Fibroblast of villous mesenchyme (primary cell): Measurements from ENCODE around the gene RAMP3. TPM values are rescaled to one million over a fixed set of nuclear protein-coding genes. Genes with fewer than 3 reads are reported as not detected.

ENCODE experiments used
- DNase-seq: peaks from one replicate; pipeline ENCODE4 v3.0.0-alpha.2; 2010; ENCODE audit warnings: low read depth
- H3K4me3 ChIP-seq: 2 replicates; pipeline ENCODE4 v1.5.1; 2011; ENCODE audit warnings: low read depth, mild to moderate bottlenecking, low read length
- total RNA-seq: library from RNA; depleted of rRNA; stranded (reverse); fragments of >200 nt; gene quantifications from 2 replicates; pipeline ENCODE4 v1.2.3, GENCODE V29; 2012
- TF ChIP-seq, protein P1 (sequence below): IDR thresholded peaks from 2 replicates; pipeline ENCODE4 v1.5.1; 2012; ENCODE audit warnings: low read depth, mild to moderate bottlenecking, low read length; ENCODE audit not compliant: insufficient read depth

Gene RAMP3
- total RNA-seq, 1 donor = not detected

DNA sequence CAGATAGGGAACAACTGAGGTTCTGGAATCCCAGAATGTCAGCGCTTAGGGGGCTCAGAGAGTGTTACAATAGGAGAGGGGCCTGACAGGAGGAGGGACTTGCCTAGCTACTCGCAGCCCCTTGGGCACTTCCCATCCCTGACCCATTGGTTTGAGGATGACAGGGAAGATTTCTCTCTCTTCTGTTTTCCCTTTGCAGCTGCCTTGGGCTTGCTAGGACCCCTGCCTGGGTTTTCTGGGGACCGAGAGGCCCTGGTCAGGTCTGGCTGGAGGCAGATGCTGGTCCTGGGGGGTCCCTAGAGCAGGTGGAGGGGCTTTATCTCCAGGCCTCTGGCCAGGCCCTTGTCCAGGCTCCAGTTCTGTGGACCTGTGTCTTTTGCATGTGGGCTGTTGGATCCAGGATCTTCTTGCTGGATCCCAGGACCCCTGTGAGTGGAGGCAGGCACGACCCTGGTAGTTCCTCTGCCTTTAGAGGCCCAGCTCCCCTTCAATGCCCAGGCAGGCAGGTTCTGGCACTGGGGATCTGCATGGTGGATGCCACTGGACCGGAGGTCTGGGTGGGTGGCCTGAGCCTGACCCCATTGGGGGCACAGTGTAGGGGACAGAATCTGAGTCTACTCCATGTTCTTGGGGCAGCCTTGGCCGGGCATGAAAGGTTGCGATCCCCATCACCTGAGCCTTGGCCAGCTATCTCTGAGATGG lies 26.9 kb downstream of the RAMP3 start:
- no peak for DNase-seq
- no peak overlapping the region for H3K4me3 ChIP-seq
- TF ChIP-seq, protein P1, sequence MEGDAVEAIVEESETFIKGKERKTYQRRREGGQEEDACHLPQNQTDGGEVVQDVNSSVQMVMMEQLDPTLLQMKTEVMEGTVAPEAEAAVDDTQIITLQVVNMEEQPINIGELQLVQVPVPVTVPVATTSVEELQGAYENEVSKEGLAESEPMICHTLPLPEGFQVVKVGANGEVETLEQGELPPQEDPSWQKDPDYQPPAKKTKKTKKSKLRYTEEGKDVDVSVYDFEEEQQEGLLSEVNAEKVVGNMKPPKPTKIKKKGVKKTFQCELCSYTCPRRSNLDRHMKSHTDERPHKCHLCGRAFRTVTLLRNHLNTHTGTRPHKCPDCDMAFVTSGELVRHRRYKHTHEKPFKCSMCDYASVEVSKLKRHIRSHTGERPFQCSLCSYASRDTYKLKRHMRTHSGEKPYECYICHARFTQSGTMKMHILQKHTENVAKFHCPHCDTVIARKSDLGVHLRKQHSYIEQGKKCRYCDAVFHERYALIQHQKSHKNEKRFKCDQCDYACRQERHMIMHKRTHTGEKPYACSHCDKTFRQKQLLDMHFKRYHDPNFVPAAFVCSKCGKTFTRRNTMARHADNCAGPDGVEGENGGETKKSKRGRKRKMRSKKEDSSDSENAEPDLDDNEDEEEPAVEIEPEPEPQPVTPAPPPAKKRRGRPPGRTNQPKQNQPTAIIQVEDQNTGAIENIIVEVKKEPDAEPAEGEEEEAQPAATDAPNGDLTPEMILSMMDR = no peak

DNA sequence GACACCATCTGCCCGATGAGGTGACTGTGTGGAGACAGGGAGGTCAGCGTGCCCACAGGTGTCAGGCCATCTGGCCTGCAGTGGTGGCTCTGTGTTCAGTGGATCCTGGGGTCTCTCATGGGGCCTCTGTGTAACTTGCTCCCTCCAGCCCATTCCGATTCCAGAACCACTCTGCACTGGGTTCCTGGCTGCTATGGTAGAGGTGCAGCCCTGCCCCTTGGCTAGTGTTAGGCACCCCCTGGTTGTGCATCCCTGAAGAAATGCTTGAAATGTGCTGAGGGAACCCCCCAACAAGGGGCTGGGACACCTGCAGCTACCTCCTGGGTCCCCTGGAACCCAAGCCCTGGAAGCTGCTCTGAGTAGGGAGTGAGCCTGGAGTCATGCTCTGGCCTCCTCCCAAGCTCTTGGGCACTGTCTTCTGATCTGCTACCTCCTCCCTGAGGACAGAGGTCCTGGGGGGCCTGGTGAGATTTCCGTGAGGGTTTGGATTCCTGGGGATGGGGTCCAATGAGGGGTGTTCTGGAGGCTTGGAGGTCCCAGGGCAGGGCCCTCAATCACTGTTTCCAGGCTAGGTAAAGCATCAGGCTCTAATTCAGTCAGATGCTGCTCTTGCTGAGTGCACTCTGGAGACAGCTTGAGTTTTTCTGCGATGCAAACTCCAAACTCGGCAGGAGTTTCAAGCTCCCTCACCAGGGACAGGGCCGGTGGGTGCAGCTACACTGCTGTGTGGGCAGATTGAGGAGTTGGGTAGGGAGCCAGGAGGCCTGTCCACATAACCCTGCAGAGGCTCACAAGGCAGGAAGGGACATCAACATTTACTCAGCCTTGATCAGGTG lies 27.7 kb downstream of the RAMP3 start:
- no peak overlapping the region for H3K4me3 ChIP-seq
- TF ChIP-seq, protein P1 = no peak
- DNase-seq = no peak

DNA sequence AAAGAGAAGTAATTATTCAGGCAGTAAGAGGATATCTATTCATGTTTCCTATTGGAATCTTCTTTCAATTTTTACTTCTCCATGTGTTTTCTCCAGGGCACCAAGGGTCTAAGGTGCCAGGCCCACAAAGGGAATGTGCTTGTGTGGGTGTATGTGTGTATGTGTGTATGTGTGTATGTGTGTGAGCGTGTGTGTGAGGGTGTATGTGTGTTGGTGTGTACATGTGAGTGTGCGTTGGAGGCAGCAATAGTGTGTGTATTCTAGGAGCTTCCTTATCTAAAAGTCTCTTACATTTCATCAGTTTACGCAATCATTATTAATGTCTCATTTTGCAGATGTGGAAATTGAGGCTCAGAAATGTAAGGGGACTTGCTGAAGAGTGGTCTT lies 28.3 kb downstream of the RAMP3 start:
- TF ChIP-seq, protein P1 = no peak
- no peak overlapping the region for H3K4me3 ChIP-seq
- DNase-seq = no peak

DNA sequence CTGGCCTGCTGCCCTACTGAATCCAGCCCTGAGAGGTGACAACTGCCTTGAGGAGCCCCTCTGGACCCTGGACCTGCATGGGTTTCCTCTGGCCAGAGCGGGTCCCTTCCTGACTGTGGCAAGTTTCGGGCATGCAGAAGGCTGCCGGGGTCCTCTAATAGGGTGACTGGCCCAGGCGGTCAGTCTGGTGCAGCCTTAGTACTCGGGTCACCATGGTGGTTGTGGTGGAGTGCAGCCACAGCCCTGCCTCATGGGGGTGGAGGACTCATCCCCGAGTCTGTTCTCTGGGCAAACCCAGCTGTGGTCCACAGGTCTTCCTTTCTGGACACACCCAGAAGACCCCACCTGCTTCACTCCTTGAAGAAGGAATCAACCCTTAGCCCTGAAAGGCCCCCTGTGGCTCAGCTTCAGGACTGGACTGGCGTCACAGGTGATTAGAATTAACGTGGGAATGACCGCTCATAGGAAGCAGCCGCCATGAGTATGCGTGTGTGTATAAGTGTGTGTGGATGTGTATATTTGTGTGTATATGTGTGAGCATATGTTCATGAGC lies 28.7 kb downstream of the RAMP3 start:
- no peak for DNase-seq
- TF ChIP-seq, protein P1 = no peak
- no peak overlapping the region for H3K4me3 ChIP-seq

DNA sequence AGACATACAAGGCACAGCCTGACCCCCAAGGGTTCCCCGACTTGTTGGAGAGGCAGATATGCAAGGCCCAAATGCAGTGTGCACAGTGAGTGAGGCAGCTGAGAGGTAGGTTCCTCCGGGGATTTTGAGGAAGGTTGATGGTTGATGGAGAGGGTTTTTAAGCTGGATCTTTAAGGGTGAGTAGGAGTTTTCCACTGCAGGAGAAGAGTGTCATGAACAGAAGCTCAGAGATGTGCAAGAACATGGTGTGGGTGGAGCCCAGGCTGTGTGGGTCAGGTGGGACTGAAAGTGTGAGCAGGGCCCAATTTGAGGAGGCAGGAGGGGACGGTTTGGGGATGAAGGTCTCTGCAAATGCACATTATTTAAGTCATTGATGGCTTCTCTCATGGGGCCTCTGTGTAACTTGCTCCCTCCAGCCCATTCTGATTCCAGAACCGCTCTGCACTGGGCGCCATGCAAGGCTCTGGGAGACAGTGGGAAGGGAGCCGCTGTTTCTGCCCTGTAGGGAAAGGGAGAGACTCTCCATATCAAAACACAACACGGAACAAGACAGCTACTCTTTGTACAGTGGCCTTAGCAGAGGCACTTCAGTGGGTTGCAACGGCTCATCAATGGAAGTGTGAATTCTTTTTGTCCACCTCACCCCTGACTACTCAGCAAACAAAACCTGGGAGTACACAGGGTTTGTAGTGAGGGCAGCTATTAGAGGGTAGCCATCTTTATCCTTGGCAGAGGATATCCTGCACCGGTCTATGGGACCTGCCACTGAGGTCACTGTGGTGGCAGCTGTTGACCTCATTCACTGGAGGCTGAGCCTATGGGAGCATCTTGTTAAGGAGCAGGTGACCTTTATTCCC lies 29.7 kb downstream of the RAMP3 start:
- no peak overlapping the region for H3K4me3 ChIP-seq
- TF ChIP-seq, protein P1 = no peak
- DNase-seq = no peak

DNA sequence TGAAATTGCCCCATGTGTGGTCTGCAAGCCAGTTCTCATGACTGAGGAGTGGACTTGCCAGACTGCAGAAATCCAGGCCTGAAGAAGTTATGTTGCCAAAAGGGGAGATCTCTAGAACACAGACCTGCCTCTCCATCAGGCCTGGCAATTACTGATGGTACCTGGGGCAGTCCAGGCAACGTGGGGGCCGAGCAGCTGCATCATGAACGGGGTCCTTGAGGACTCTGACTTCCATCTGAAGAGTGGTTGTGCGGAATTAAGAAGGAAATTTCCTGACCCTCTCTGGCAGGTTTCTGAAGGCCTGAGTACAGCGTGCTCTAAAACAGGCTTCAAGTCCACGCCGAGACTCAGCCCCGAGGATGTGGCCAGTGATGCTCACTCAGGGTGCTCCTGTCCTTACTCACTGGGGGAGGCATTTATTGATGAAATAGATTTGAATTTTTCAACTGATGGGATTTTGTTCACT lies 30.4 kb downstream of the RAMP3 start:
- TF ChIP-seq, protein P1 = no peak
- DNase-seq = no peak
- H3K4me3 ChIP-seq = no peak overlapping the region
